Measurements from ENCODE around the gene TRPC4AP. TPM values are rescaled to one million over a fixed set of nuclear protein-coding genes. Genes with fewer than 3 reads are reported as not detected.

Gene TRPC4AP
- total and polyA plus RNA-seq, 2 of the 8 experiments (the other 6 are each of a cell fraction or from before 2014, with no cell fraction given): 73.1 to 74.8 TPM

GRCh38 chr20:35133735-35134134 lies 41.1 kb upstream of the TRPC4AP start:
- Histone ChIP-seq H3K36me3 (ENCODE audit: control insufficient read depth in 2 of 4, insufficient read depth in 4 of 4, low read length in 3 of 4) (peaks cover 9 to 62% (median 31%) of the 10 kb centered on the region in 4 experiments; a peak in 7 of 8 replicates), H3K27ac (ENCODE audit: low read depth, low read length) (no peak overlapping the region), H3K18ac (ENCODE audit: extremely low read depth, low read length) (no peak overlapping the region), H3K9ac (replicated peaks in 1 of 4; ENCODE audit: extremely low read depth in 1 of 4, low read depth in 3 of 4, low read length in 3 of 4) (no peak overlapping the region), H2BK15ac (ENCODE audit: low read length) (no peak overlapping the region), H2BK120ac (replicated peaks; ENCODE audit: low read depth, low read length) (no peak overlapping the region), H3K4me2 (ENCODE audit: insufficient read depth in 1 of 2, low read depth in 2 of 2, low read length in 2 of 2) (no peak overlapping the region), H3K79me1 (ENCODE audit: low read depth, low read length) (no peaks in the 10 kb centered on the region), H3K27me3 (replicated peaks in 1 of 4; ENCODE audit: control insufficient read depth in 3 of 4, extremely low read depth in 1 of 4, insufficient read depth in 3 of 4, low read length in 3 of 4) (no peaks in the 10 kb centered on the region), H2BK12ac (ENCODE audit: low read depth, low read length) (no peak overlapping the region), H4K5ac (ENCODE audit: insufficient read length, low read depth, low read length) (no peak overlapping the region), H3K4me1 (replicated peaks in 1 of 4; ENCODE audit: control insufficient read depth in 3 of 4, insufficient read depth in 4 of 4, low read length in 3 of 4) (no peaks in the 10 kb centered on the region), H4K20me1 (replicated peaks in 1 of 2; ENCODE audit: control insufficient read depth in 1 of 2, insufficient read depth in 2 of 2, low read length in 2 of 2) (peaks cover 0 to 2% of the 10 kb centered on the region in 2 experiments), H3K79me2 (ENCODE audit: control insufficient read depth in 1 of 2, insufficient read depth in 2 of 2, low read length in 2 of 2) (no peaks in the 10 kb centered on the region), H2BK5ac (ENCODE audit: low read depth, low read length) (no peak overlapping the region), H3K23me2 (ENCODE audit: low read depth, low read length) (no peaks in the 10 kb centered on the region), H4K91ac (replicated peaks; ENCODE audit: insufficient read length, low read length) (no peak overlapping the region), H3K4me3 (ENCODE audit: extremely low read depth in 1 of 4, insufficient read depth in 2 of 4, low read depth in 3 of 4, low read length in 4 of 4) (no peak overlapping the region), H3K9me3 (ENCODE audit: insufficient read depth in 2 of 2, low read depth in 1 of 2, low read length in 1 of 2) (no peaks in the 10 kb centered on the region), H4K8ac (ENCODE audit: extremely low read depth, insufficient read depth, low read length) (no peak overlapping the region), H2AFZ (ENCODE audit: low read length) (no peak overlapping the region), H3K56ac (replicated peaks; ENCODE audit: insufficient read length, low read depth, low read length) (no peak overlapping the region), H2BK20ac (ENCODE audit: low read length) (no peak overlapping the region), H3K23ac (ENCODE audit: insufficient read length) (no peak overlapping the region), H3K14ac (ENCODE audit: insufficient read length) (no peak overlapping the region), H3K4ac (replicated peaks; ENCODE audit: insufficient read length, low read depth, low read length) (no peak overlapping the region), H2AK5ac (ENCODE audit: low read depth, low read length) (no peak overlapping the region)
- no peak for FAIRE-seq
- no peak for TF ChIP-seq BRCA1 (IDR thresholded peaks at IDR 0.05; ENCODE audit: low read depth, low read length)
- 84% methylated on average over 5 of the region's 5 CpGs; no CpG with 5 or more reads in 1 of the 2 experiments for WGBS, 2 experiments (ENCODE audit: extremely low coverage in 1 of 2, insufficient coverage in 1 of 2, insufficient read length in 1 of 2, insufficient replicate concordance in 2 of 2, low coverage in 1 of 2, low lambda C conversion rate in 2 of 2, missing lambda C conversion rate in 1 of 2)
- no peak for DNase-seq (ENCODE audit: low read depth in 1 of 2, low spot score in 2 of 2)
- CTCF ChIA-PET (ENCODE audit: partially characterized antibody): interaction anchor here (0.8 to 2.5 kb wide), 4 partner anchors 11 to 196 kb away, joined by 3 to 10 read pairs (median 4); no protein-coding TSS in a partner anchor
- POLR2A ChIA-PET (ENCODE audit: partially characterized antibody): interaction anchor here (2.2 kb wide), 1 partner anchor 17 kb away, joined by 5 read pairs; no protein-coding TSS in a partner anchor

Data from H1 (cell line).